ENCODE data around the gene NAA11. TPM values are rescaled to one million over a fixed set of nuclear protein-coding genes. Genes with fewer than 3 reads are reported as not detected.

The NAA11 gene
- total RNA-seq, 1 experiment from 2014 or later: not detected

DNA sequence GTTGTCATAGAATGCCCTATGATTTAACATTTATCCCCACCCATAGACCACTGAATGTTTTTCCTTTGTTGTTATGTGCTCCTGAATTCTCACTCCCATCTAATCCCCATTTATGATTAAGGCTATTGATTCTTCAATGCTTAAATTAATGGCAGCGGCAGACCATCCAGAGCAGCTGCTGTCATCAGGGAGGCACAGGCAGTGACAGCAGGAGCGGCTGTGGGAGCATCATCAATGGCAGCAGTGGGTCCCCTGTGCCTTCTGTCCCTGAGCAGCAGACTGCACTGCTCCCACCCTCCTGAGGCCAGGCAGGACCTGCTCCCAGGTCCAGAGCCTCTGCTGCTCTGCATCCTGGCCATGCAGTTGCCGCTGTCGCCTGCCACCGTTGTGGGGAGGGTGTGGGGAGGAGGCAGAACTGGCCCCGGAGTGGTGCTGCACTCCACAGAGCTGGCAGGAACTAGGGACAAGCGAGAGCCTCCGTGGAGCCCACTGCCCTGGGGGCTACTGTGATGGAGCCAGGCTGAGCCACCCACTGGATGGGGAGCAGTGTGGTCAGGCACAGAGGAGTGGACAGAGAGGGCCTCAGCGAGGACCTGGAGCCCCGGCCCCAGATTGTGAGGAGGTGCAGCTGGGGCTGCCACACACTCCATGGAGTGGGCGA, 29.0 kb downstream of the NAA11 start:
- intact Hi-C loops (cut with micrococcal nuclease; ENCODE audit: unreplicated experiment): no loop called here
- no peaks in the 10 kb centered on the region for H3K36me3 ChIP-seq (ENCODE audit: low read depth)
- H4K20me1 ChIP-seq (ENCODE audit: insufficient read depth): no peaks in the 10 kb centered on the region
- no peaks in the 10 kb centered on the region for H3K4me1 ChIP-seq (replicated peaks; ENCODE audit: insufficient read depth)
- no peaks in the 10 kb centered on the region for H3K9me2 ChIP-seq (ENCODE audit: insufficient read depth)
- H3K4me3 ChIP-seq: no peak overlapping the region
- no TSS peak for BruUV-seq (replicated peaks)
- H3K9me3 ChIP-seq (ENCODE audit: insufficient read depth, low read depth): no peaks in the 10 kb centered on the region
- ChIA-PET POLR2A (ENCODE audit: unreplicated experiment) (no interaction called here), CTCF (no interaction called here)
- no peaks in the 10 kb centered on the region for H3K79me2 ChIP-seq (ENCODE audit: low read depth)
- H3F3A ChIP-seq (ENCODE audit: insufficient read depth, low read depth): no peaks in the 10 kb centered on the region
- no peak for TF ChIP-seq EZH2 (IDR thresholded peaks at IDR 0.05; ENCODE audit: low read depth)
- TF ChIP-seq, protein P1, sequence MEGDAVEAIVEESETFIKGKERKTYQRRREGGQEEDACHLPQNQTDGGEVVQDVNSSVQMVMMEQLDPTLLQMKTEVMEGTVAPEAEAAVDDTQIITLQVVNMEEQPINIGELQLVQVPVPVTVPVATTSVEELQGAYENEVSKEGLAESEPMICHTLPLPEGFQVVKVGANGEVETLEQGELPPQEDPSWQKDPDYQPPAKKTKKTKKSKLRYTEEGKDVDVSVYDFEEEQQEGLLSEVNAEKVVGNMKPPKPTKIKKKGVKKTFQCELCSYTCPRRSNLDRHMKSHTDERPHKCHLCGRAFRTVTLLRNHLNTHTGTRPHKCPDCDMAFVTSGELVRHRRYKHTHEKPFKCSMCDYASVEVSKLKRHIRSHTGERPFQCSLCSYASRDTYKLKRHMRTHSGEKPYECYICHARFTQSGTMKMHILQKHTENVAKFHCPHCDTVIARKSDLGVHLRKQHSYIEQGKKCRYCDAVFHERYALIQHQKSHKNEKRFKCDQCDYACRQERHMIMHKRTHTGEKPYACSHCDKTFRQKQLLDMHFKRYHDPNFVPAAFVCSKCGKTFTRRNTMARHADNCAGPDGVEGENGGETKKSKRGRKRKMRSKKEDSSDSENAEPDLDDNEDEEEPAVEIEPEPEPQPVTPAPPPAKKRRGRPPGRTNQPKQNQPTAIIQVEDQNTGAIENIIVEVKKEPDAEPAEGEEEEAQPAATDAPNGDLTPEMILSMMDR (conservative IDR thresholded peaks at IDR 0.05): no peak
- DNase-seq: no peak
- no peak overlapping the region for H3K4me2 ChIP-seq
- H3K27ac ChIP-seq: no peak overlapping the region
- no peaks in the 10 kb centered on the region for H3K27me3 ChIP-seq (ENCODE audit: insufficient read depth, low read depth)
- no peak overlapping the region for H2AFZ ChIP-seq

DNA sequence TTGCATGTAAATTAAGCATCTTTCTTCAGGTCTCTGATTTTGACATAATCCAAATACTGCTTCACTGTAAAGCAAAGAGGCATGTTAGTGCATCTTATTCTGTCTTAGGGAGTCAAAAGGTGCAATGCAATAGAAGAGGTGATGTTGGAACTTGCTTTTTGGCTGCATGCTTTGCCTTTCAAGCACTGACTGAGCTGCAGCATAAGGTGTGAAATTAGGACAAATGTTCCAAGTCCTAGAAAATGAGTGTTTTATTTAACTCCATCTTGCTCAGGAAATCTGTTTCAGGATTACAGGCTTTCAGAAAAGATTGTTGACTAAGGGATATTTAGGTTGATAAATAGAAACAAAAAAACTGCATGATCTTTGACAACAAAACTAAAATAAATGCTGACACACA, 30.8 kb downstream of the NAA11 start:
- ChIA-PET CTCF (no interaction called here), POLR2A (ENCODE audit: unreplicated experiment) (no interaction called here)
- Histone ChIP-seq H3K36me3 (ENCODE audit: low read depth) (no peaks in the 10 kb centered on the region), H3K4me3 (no peak overlapping the region), H3K27ac (no peak overlapping the region), H3K9me3 (ENCODE audit: insufficient read depth, low read depth) (no peaks in the 10 kb centered on the region), H4K20me1 (ENCODE audit: insufficient read depth) (no peaks in the 10 kb centered on the region), H3K4me1 (replicated peaks; ENCODE audit: insufficient read depth) (no peaks in the 10 kb centered on the region), H3F3A (ENCODE audit: insufficient read depth, low read depth) (no peaks in the 10 kb centered on the region), H3K79me2 (ENCODE audit: low read depth) (no peaks in the 10 kb centered on the region), H3K9me2 (ENCODE audit: insufficient read depth) (no peaks in the 10 kb centered on the region), H3K4me2 (no peak overlapping the region), H2AFZ (no peak overlapping the region), H3K27me3 (ENCODE audit: insufficient read depth, low read depth) (no peaks in the 10 kb centered on the region)
- TF ChIP-seq, protein P1 (conservative IDR thresholded peaks at IDR 0.05): no peak
- TF ChIP-seq EZH2 (IDR thresholded peaks at IDR 0.05; ENCODE audit: low read depth): no peak
- intact Hi-C loops (cut with micrococcal nuclease; ENCODE audit: unreplicated experiment): no loop called here
- no TSS peak for BruUV-seq (replicated peaks)
- DNase-seq: no peak

DNA sequence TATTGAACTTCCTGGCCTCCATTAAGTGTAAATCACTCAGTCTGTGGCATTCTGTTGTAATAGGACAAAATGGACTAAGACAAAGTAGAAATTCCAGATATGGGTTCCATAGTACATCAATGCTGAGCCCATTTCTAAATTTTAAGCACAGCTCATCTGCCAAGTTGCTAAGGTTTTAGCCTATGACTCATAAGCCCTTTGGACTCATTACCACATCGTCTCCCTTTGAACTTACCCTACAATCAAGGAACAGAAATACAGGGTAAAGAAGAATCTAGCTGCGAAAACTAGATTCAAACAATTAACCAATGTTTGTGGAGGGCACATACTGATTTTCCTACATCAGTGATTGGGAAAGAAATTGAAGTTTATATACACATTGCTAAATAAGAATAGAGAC, 31.8 kb downstream of the NAA11 start:
- TF ChIP-seq, protein P1 (conservative IDR thresholded peaks at IDR 0.05): no peak
- TF ChIP-seq EZH2 (IDR thresholded peaks at IDR 0.05; ENCODE audit: low read depth): no peak
- Histone ChIP-seq H3K4me1 (replicated peaks; ENCODE audit: insufficient read depth) (no peaks in the 10 kb centered on the region), H2AFZ (no peak overlapping the region), H3K79me2 (ENCODE audit: low read depth) (no peaks in the 10 kb centered on the region), H4K20me1 (ENCODE audit: insufficient read depth) (no peaks in the 10 kb centered on the region), H3K4me3 (no peak overlapping the region), H3K27me3 (ENCODE audit: insufficient read depth, low read depth) (no peaks in the 10 kb centered on the region), H3K9me2 (ENCODE audit: insufficient read depth) (no peaks in the 10 kb centered on the region), H3K4me2 (no peak overlapping the region), H3F3A (ENCODE audit: insufficient read depth, low read depth) (no peaks in the 10 kb centered on the region), H3K9me3 (ENCODE audit: insufficient read depth, low read depth) (no peaks in the 10 kb centered on the region), H3K36me3 (ENCODE audit: low read depth) (no peaks in the 10 kb centered on the region), H3K27ac (no peak overlapping the region)
- ChIA-PET POLR2A (ENCODE audit: unreplicated experiment) (no interaction called here), CTCF (no interaction called here)
- intact Hi-C loops (cut with micrococcal nuclease; ENCODE audit: unreplicated experiment): no loop called here
- BruUV-seq (replicated peaks): no TSS peak
- no peak for DNase-seq

Data from PC-9 (cell line).